Raji (cell line): ENCODE measurements around the gene BMAL1.

ENCODE experiments used
- POLR2A ChIP-seq: IDR thresholded peaks from 2 replicates; pipeline ENCODE4 v1.6.1; 2011; ENCODE audit warnings: low read depth, low read length, control low read depth; ENCODE audit not compliant: insufficient read depth

The BMAL1 gene

GRCh38 chr11:13277768-13278608 lies at the start of gene BMAL1:
BMAL1 (plus strand) TSS chr11:13277790; CDS start chr11:13354309, 76,519 bp downstream.
- TF ChIP-seq POLR2A, result no peak

DNA sequence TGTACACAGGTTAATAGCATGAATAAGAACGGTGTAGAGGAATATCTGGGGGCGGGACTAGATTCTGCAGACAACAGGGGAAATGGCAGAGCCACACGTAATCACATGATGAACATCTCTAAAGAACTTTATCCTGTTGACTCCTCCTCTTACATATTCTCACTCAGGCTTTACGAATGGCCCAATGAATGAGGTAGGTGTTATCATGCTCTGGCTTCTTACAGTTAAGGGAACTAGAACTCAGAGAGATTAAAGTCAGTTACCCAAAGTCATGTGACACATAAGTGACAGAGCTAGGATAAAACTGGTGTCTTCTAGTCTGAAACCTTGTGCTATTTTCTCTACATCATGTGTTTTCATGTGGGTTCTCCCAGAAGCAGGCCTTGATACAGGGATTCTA lies 49.0 kb upstream of the BMAL1 start:
- no peak for TF ChIP-seq POLR2A

GRCh38 chr11:13229136-13229535 lies 48.5 kb upstream of the BMAL1 start:
- no peak for TF ChIP-seq POLR2A

DNA sequence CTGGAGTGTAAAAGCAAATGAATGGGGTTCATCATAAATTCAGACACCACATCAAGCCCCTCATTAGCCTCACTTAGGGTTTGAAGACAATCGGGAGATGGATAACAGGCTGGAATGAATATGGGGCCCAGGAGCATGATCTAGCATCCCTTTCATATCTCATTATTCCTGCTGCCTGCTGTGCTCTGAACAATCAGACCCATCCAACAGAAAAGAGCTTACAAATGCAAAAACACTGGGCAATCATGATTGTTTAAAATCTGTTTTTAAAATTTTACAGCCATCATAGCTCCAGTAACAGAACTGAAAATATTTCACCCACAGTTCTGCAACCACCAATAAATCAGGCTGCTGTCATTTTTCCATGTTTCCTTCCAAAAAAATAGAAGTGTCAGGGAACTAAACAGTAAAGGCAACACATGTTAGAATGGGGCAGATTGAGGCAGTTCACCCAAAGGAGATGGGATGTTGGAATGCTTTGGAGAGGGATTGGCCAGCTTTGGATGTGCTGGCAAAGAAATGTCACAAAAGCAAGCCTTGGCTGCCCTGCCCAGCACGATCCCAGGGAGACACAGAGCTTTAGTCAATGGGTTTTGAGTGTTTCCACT lies 47.8 kb upstream of the BMAL1 start:
- no peak for TF ChIP-seq POLR2A

DNA sequence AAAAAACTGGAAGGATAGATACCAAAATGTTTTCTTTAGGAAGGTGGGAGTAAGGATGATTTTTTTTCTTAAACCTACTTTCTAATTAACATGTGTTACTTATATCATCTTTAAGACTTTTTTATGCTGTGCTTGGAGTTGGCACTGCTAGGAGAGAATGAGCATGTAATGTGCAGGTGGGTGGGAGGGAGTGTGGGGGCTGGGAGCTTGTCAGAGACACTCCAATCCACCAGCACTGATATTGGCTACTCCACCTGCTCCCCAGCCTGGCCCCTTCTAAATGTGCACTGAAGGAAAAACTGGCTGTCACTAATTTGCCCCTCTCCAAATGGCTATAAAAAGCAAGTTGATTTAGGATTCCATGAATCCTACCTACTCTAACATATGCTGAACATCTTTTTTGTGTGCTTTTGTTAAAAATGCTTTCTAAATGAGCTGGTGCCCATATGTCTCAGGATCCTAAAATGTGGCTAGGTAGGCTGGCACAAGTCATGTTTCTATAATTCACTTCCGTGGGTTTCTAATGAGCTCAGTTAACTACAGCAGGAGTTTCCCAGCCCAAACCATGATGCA lies 44.3 kb upstream of the BMAL1 start:
- no peak for TF ChIP-seq POLR2A

- no peak for TF ChIP-seq POLR2A
Measured at GRCh38 chr11:13235895-13236294, 41.7 kb upstream of the BMAL1 start.

GRCh38 chr11:13236626-13237025 lies 41.0 kb upstream of the BMAL1 start:
- TF ChIP-seq POLR2A, result no peak

DNA sequence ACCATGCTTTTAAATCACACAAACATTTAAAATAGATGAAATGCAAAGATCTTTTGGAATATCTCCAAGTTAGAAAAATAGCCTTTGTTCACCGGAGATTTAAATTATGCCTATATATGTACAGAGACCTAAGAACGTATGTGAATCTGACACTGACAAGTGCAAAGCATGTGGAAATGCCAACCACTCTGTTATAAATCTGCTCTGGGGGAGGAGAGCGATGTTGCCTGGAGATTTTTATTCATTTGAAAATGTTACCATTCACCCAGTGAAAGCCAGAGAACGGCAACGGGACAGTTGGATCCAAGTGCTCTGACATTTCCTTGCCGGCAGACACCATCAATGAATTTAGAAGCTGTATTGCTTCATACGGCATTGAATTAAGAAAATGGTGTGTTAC lies 39.8 kb upstream of the BMAL1 start:
- TF ChIP-seq POLR2A, result no peak

DNA sequence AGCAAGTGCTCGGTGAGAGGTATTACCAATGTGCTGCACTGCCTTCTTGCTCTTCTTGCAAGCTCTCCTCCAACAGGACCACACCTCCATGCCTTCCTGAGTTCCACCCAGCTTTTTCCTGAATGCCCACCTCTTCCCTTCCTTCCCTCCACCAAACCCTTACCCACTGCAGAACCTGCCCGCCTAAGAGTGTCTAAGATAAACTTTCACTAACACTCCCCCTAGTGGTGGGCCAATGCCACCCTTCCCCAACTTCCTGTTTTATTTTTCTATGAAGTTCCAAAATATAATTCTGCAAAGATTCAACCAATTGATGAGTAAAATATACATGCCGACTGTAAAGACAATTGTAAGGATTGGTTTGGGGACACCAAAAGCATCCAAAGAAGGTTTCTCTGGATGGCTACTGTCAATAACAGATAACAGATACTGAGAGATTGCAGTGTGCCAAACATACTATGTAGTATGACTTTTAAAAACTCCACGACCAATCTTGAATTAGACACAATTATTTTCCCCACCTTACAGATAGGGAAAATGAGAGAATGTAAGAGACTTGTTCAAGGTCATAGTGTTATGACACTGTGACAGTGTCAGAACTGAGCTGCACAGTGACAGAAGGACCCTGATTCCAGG lies 38.6 kb upstream of the BMAL1 start:
- TF ChIP-seq POLR2A, result no peak

- no peak for TF ChIP-seq POLR2A
Measured at GRCh38 chr11:13242564-13242963, 35.0 kb upstream of the BMAL1 start.

DNA sequence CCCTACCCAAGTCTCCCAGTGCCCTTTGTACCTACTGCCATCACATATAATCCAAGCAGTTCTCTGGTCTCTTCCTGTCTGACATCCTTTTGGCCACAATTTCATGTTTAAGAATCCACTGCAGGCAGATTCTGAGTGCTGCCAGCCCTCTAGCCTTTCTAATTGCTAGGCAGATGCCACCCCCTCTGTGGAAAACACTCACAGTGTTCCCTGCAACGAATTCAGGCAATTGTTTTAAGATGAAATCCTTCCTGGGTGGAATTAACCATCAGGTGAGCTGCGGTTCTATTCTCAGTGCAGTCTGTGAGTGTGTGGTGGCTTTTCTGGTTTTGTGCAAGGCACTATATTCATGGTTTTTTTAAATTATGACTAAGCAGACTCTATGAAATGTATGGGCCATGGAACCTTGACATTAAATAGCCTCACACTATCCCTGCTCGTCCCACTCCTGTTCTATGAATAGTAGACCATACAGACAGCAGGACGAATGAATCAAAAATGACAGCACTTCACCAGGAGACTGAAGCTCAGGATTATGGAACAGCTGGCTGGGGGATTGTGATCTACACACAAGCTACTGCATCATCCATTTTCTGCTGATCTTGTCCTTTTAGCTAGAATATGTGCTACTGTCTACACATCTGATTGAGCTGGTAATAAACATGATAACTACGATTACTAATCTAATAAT lies 29.8 kb upstream of the BMAL1 start:
- no peak for TF ChIP-seq POLR2A

DNA sequence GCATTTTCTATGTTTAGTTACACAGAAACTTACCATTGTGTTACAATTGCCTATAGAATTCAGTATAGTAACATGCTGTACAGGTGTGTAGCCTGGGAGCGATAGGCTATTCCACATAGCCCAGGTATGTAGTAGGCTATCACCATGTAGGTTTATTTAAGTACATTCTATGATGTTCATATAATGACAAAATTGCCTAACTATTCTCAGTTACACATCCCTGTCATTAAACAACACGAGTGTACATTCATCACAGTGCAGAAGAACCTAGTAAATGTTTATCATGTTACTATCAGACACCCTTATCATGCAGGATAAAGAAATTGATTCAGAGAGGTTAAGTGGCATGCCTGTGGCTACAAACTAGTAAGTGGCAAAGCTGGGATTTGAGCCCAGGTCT lies 28.4 kb upstream of the BMAL1 start:
- no peak for TF ChIP-seq POLR2A

DNA sequence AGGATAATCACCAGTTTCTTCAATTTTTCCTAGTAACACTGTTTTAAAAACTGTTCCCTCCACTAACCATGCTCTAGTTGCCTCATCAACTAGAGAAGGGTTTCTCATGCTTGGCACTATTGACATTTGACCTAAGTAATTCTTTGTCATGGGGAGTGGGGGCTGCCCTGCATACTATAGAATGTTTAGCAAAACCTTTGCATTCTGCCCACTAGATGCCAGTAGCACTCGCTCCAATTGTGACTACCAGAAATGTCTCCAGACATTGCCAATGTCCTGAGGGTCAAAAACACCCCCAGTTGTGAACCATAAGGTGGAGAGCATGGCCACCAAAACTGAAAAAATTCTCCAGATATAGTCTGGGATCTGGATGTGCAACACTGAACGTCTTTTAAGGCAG lies 27.6 kb upstream of the BMAL1 start:
- TF ChIP-seq POLR2A, result no peak

DNA sequence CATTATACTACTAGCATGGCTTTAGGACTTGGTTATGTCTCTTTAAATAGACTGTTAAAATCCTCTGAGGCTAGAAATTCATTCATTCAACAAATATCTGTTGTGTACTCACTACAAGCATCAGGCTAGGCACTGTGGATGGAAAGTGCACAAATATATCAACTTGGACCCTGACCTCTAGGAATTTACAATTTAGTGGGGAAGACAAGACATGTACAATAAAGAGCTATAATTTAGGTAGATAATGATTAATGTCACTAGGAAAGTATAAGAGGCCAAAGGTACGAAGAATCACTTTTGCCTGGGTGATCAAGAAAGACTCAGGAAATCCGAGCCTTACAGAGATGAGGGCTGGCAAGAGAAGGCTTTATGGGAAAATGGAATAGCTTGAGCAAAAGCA lies 25.6 kb upstream of the BMAL1 start:
- TF ChIP-seq POLR2A, result no peak

DNA sequence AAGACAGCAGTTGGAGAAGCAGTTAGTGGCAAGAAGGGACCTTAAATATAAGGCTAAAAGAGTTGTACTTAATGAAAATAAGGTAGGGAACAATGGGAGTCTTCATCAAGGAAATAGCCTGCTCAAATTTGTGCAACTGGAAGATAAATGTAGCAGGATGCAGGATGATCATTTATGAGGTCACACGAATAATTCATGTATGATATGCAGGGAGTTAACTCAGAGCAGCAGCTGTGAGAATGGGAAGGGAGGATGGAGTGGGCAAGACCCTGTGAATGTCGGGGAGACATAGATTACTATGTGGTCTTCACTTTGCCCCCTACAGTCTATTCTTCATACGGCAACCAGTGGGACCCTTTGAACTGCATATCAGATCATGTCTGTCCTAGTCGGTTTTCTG lies 25.2 kb upstream of the BMAL1 start:
- no peak for TF ChIP-seq POLR2A
